ENCODE results near the gene GFPT1. TPM values are rescaled to one million over a fixed set of nuclear protein-coding genes. Genes with fewer than 3 reads are reported as not detected.

Gene GFPT1
- total and polyA plus RNA-seq, 12 donors = 5.0 to 90.3 (median 60.5) TPM

- intact Hi-C loops (cut with DNase I) = no loop called here
- DNase-seq (no peak), ATAC-seq (no peak)
- Histone ChIP-seq H3K27ac (no peak overlapping the region), H3K4me3 (no peak overlapping the region), H3K4me1 (peaks cover 0 to 6% (median 0%) of the 10 kb centered on the region in 9 donors), H3K9me3 (no peaks in the 10 kb centered on the region), H3K36me3 (peaks cover 0 to 100% (median 75%) of the 10 kb centered on the region in 9 donors), H3K27me3 (no peaks in the 10 kb centered on the region)
- TF ChIP-seq CTCF (IDR thresholded peaks at IDR 0.05) = no peak
Observed at GRCh38 chr2:69344305-69344704, 42.7 kb downstream of the GFPT1 start.

GRCh38 chr2:69340101-69340775 lies 46.8 kb downstream of the GFPT1 start:
- ATAC-seq = no peak
- TF ChIP-seq CTCF (IDR thresholded peaks at IDR 0.05) = no peak
- WGBS, 2 donors = 10 to 26% methylated on average over 3 of the region's 3 CpGs
- intact Hi-C loops (cut with DNase I) = no loop called here
- Histone ChIP-seq H3K4me3 (no peak overlapping the region), H3K36me3 (peaks cover 0 to 100% (median 60%) of the 10 kb centered on the region in 9 donors), H3K4me1 (peaks cover 0 to 6% (median 0%) of the 10 kb centered on the region in 9 donors), H3K9me3 (no peaks in the 10 kb centered on the region), H3K27ac (peak overlapping the region in 4 of 10 donors; percentile 3 to 23 (median 10)), H3K27me3 (no peaks in the 10 kb centered on the region)
- DNase-seq = no peak

DNA sequence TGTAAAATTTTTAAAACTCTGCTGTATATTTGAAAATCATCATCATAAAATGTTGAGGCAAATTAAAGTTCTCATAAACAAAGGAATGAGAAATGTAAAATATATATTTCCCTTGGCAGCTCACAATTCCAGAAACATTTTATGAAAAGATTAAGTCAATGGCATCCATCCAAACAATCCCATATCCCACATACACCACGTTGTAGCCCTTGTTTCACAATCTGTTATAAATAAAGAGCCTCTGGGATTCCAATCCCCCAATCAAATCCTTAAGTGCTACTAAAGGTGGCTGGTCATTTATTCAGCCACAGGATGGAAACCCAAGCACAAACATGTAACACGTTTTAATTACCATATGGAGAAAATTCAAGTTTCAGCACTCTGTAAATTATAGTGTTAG lies 51.7 kb downstream of the GFPT1 start:
- DNase-seq (no peak), ATAC-seq (no peak)
- no peak for TF ChIP-seq CTCF (IDR thresholded peaks at IDR 0.05)
- Histone ChIP-seq H3K36me3 (peaks cover 0 to 100% (median 34%) of the 10 kb centered on the region in 9 donors), H3K9me3 (no peaks in the 10 kb centered on the region), H3K27ac (no peak overlapping the region), H3K27me3 (no peaks in the 10 kb centered on the region), H3K4me1 (peaks cover 0 to 5% (median 0%) of the 10 kb centered on the region in 9 donors), H3K4me3 (no peak overlapping the region)
- intact Hi-C loops (cut with DNase I) = no loop called here
- 40 to 44% methylated on average over 2 of the region's 2 CpGs for WGBS, 2 donors

DNA sequence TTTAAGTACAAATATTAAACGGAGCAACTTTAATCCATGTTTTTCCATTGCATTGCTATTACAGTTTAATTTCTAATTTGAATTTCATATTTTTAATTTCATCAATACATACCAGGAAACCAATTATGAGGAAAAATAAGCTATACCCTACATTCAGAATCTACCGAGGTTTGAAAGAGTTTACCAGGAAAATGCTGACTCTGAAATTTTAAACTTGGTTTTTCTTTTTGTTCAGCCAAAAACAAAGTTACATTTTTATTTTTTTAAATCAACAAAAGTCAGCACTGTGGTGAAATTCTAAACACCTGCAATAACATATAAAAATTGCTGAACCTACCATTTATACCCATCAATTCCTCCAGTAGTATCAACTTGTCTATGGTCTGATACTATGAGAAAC lies 53.7 kb downstream of the GFPT1 start:
- WGBS, 2 donors = 96 to 97% methylated on average over 2 of the region's 2 CpGs
- intact Hi-C loops (cut with DNase I) = no loop called here
- H3K4me1 ChIP-seq = no peaks in the 10 kb centered on the region
- no peak overlapping the region for H3K4me3 ChIP-seq
- DNase-seq (no peak), ATAC-seq (no peak)
- no peaks in the 10 kb centered on the region for H3K9me3 ChIP-seq
- H3K36me3 ChIP-seq = peaks cover 0 to 100% (median 43%) of the 10 kb centered on the region in 9 donors
- H3K27ac ChIP-seq = no peak overlapping the region
- no peak for TF ChIP-seq CTCF (IDR thresholded peaks at IDR 0.05)
- no peaks in the 10 kb centered on the region for H3K27me3 ChIP-seq

All from heart right ventricle (tissue), 16 donors.